GM15510 (cell line): ENCODE data around the gene OSBP2.

Experiments
- POLR2A ChIP-seq: IDR thresholded peaks from 3 replicates; pipeline ENCODE4 v1.6.1; 2011; ENCODE audit warnings: borderline replicate concordance; ENCODE audit not compliant: insufficient read length; ENCODE audit errors: extremely low read depth

The OSBP2 gene

DNA sequence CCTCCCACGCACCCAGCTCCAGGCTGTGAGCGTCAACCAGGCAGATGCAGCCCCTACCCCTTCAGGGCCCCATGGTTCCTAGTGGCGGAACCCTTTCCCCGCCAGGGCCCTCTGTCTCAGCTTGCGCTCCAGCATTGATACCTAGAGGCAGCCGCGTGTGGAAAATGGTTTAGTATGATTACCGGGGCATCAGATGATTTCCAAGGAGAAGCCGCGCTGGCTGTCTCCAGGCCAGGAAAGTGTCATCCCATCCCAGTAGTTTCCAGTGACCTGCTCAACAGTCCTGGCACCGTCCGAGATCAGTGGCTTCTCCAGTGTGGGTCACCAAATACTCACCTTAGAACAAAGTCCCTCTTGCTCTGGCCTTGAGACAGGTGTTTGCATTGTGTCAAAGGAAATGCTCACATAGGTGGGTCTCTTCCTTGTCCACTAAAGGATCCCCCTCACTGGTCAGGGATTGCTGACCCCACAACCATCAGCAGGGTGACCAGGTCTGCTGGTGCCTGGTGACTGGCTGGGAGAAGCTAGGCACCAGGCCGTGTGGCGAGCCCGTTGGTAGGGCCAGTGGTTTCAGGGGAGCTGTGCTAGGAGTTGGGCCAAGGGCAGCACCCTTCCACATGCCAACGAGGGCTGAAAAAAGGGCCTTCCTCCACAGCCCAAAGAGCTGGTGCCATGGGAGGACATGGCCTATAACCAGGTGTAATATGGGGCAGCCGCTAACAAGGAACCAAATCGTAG, 164.5 kb downstream of the OSBP2 start:
- no peak for TF ChIP-seq POLR2A

- no peak for TF ChIP-seq POLR2A
Measured at GRCh38 chr22:30859714-30860095, 165.0 kb downstream of the OSBP2 start.

DNA sequence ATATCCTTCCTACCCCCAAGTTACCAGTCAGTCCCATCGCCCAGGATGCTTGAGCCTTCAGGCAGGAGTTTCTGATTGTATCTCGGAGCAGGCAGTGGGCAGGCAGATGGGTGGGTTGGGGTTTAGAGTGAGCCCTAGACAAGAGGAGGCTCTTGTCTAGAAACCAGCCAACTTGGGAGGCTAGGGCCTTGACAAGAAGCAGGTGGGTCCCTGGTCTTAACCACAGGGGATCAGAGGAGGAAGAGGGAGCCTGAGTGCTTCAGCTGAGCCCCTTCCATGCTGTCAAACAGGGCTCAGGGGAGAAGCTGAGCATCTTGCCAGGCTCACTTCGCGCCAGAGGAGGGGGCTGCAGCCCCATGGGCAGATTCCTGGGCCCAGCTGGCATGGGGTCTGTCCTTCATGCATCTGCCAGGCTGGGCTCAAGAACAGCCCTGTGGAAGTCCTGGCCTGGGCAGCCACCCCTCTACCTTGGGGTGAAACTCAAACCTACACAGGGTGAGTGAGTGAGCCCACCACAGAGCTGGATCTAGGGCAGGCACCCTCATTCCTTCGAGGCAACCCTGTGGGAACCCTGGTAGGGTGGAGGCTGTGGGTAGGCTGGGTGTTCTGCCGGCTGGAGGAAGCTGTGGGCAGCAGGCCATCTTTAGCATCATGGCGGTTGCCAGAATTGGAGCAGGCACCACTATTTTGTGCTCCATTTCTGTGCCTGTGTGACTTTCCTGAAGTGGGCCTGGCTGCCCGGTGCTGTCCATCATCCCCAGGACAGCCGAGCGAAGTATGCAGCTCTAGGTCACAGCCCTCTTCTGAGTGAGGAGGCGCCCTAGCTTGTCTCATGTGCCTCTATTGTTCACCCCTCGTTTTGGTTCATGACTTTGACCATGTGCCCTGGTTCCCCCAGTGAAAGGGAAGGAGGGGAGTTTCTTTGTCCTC, 165.8 kb downstream of the OSBP2 start:
- no peak for TF ChIP-seq POLR2A

- TF ChIP-seq POLR2A: no peak
Measured at GRCh38 chr22:30861131-30861530, 166.5 kb downstream of the OSBP2 start.

- no peak for TF ChIP-seq POLR2A
Measured at GRCh38 chr22:30861688-30862552, 167.2 kb downstream of the OSBP2 start.

DNA sequence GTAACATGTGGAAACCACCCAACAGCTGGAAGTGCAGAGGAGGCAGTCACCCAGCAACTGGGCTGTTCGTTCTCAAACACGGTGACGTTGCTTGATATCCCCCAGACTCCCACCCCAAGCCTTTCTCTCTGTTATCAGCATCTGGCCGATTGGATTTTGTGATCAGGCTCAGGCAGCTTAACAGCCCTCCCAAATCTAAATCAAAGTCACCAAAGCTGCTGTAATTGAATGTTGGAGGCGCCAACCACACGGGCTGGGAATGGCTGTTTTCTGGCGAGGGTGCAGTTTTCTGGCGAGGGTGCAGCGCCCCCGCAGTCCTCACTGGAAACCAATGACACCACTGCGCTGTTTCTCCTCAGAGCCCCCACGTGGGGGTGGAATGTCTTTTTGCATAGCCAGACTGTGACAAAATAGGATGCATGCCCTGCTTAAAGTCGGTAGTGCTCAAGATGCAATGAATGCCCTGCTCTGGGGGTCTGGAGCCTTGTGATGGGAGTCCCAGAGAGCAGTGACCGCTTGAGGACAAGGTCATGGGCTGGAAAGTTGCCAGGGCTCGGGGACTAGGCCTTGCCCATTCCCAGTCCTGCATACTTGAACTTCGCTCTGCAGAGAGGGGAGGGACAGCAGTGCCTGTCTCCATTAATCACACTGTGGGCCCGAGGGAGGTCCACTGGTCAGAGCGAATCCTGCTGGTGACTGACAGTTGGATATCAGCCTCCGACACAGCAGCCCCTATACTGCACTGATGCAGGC, 168.6 kb downstream of the OSBP2 start:
- no peak for TF ChIP-seq POLR2A

DNA sequence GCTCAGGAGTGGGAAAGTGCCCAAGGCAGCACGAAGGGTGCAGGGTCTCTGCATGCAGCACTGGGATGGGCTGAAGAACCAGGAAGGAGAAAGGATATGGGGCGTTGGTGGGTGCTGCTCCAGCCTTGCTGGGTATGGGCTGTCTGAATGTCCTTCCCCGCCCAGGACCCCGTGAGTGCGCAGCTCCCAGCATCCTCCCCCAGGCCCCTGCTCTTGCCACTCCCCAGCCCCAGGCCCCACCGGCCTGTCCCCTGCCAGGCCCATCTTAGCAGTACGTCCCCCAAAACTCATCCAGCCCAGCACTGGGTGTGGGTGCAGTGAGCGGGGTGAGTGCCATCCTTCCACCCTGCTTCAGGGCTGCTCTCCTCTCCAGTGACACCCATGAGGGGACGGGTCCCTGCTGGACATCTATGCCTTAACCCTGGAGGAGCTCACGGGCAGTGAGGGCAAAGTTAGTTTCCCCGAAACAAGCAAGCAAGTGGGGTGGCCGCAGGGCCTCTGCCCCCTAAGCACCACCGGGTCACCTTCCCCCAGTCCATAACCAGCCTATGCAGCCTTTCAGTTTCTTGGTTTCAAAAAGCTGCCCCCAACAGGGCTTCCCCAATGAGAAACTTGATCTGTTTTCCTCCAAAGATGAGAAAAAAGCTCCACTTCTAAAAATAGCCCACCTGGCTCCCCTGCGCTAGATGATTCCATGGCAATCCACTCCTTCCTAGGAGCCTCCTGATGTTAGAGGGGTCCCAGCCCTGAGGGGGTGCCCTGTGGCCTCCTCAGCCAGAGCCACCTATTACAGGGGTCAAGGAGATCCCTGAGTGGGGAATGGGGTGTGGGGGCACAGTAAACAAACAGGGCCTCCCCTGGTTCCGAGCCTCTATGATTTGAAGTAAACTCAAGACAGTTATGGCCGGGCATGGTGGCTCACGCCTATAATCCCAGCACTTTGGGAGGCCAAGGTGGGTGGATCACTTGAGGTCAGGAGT, 170.1 kb downstream of the OSBP2 start:
- no peak for TF ChIP-seq POLR2A

GRCh38 chr22:30865656-30866055, 171.0 kb downstream of the OSBP2 start:
- TF ChIP-seq POLR2A: no peak

DNA sequence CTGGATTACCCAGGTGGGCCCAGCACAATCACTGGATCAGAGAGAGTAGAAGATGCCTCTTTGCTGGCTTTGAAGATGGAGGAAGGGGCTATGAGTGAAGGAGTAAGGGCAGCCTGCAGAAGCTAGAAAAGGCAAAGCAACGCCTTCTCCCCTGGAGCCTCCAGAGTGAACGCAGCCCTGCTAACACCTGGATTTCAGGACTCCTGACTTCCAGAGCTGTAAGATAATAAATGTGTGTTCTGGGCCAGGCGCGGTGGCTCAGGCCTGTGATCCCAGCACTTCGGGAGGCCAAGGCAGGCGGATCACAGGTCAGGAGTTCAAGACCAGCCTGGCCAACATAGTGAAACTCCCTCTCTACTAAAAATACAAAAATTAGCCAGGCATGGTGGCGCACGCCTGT, 171.5 kb downstream of the OSBP2 start:
- no peak for TF ChIP-seq POLR2A

DNA sequence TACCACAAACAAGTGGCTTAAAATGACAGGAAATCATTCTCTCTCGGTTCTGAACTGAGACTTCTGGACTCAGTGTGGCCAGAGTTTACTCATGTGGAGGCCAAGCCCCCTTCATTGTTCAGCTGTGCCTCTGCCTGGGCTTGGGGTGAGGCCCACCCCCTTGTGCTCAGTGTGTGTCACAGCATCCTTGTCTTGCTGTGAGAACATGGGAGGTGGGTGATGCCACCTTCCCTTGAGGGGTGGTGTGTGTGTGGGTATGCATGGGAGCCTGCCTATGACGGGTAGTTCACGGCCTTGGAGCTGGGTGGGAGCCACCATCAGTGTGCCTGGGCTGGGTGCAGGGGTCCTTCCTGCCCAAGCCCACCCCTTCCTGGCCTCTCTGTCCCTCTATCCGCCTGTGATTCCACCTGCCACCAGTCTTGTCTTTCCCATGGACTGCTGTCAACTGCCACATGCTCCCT, 172.2 kb downstream of the OSBP2 start:
- TF ChIP-seq POLR2A: no peak

DNA sequence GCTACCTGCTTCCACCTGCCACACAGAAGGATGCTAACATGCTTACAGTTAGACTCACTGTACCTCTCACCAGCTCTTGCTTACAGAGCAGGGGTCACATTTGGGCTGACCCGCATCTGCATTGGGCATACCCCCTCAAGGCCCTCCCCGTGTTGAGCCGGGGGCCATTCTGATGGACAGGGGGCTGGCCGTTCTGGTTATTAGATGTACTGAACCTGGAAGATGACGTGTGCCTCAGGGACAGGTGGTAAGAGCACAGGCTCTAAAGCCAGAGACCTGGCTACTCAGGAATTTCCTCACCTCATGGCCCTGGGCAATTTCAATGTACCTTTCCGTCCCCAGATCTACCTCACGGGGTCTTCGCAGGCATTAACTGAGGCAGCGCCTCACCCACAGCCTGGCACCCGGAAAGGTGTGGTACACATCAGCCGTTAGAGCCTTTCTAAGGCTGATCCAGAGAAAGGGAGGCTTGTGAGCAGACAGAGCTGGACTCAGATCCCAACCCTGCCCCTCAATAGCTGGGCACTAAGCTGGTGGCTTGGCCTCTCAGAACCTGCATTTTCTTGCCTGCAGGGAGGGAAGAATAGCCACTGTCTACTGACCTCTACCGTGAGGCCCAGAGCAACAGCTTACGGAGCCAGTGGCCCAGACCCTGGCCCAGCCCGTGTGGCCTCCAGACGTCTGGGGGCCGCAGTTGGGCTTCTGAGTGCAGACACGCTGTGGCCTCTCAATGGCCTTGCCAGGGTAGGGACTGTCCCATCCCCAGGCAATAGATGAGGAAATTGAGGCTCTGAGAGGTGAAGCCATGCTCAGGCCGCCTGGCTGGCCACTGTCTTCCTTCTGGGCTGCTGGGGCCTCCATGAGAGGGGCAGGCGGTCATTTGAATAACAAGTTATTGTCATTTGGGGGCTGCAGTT, 173.3 kb downstream of the OSBP2 start:
- TF ChIP-seq POLR2A: no peak
